CD4-positive, alpha-beta T cell (primary cell): ENCODE data around the gene ARHGEF4. TPM values are rescaled to one million over a fixed set of nuclear protein-coding genes. Genes with fewer than 3 reads are reported as not detected.

ENCODE experiments used
- ATAC-seq: fragments of 200-7000 bp; cut with Tn5 transposase; one replicate; pipeline ENCODE4 v1.10.0; 2022; ENCODE audit warnings: mild to moderate bottlenecking; ENCODE audit not compliant: poor library complexity
- CTCF ChIA-PET: fragments of 350-600 bp; sonication (Branson Sonifier 250); formaldehyde crosslinking; loops from one replicate; lab custom pipeline; 2021; ENCODE audit warnings: antibody characterized with exemption, inconsistent platforms; lab: Charles Lee
- POLR2A ChIA-PET: fragments of 350-600 bp; sonication (Branson Sonifier 250); formaldehyde crosslinking; loops from one replicate; lab custom pipeline; 2021; ENCODE audit warnings: antibody characterized with exemption, inconsistent platforms; lab: Charles Lee
- DNase-seq, 14 experiments: peaks; one replicate each; pipeline ENCODE4 v3.0.0-alpha.2; 2013 to 2020; ENCODE audit warnings: mixed read lengths in 2 of 14
- H3K27ac ChIP-seq, 2 donors: one replicate each; pipeline versions ENCODE4 v1.5.1 to v1.7.0; 2013; ENCODE audit warnings: low read length in 2 of 2, low read depth in 1 of 2, mild to moderate bottlenecking in 1 of 2
- H3K27me3 ChIP-seq, 2 experiments: 1 replicate in 1 of 2; 2 replicates in 1 of 2; pipeline versions ENCODE4 v1.6.1 to v1.7.0; 2013; ENCODE audit warnings: low read length in 2 of 2, control low read depth in 1 of 2, mild to moderate bottlenecking in 1 of 2, moderate library complexity in 1 of 2; ENCODE audit not compliant: insufficient read depth in 2 of 2, control insufficient read depth in 1 of 2
- H3K36me3 ChIP-seq: one replicate; pipeline ENCODE4 v1.6.1; 2013; ENCODE audit warnings: low read length, control low read depth; ENCODE audit not compliant: insufficient read depth
- H3K4me1 ChIP-seq: one replicate; pipeline ENCODE4 v1.6.1; 2013; ENCODE audit warnings: low read length, control low read depth; ENCODE audit not compliant: insufficient read depth
- H3K4me3 ChIP-seq: one replicate; pipeline ENCODE4 v1.5.1; 2013; ENCODE audit warnings: mild to moderate bottlenecking, low read length, moderate library complexity
- H3K9me3 ChIP-seq, 2 experiments: 1 replicate in 1 of 2; 2 replicates in 1 of 2; pipeline versions ENCODE4 v1.6.1 to v1.7.0; 2013; ENCODE audit warnings: low read length in 2 of 2, mild to moderate bottlenecking in 2 of 2, control low read depth in 1 of 2, moderate library complexity in 1 of 2; ENCODE audit not compliant: control insufficient read depth in 1 of 2, insufficient read depth in 1 of 2
- H3K27ac Mint-ChIP-seq: one replicate; pipeline ENCODE4 v1.8.0; 2020; ENCODE audit warnings: mixed read lengths
- H3K27me3 Mint-ChIP-seq: one replicate; pipeline ENCODE4 v1.8.0; 2021; ENCODE audit warnings: mixed read lengths
- H3K36me3 Mint-ChIP-seq: one replicate; pipeline ENCODE4 v1.8.0; 2021; ENCODE audit warnings: low read depth, mixed read lengths
- H3K4me1 Mint-ChIP-seq: one replicate; pipeline ENCODE4 v1.8.0; 2021; ENCODE audit warnings: low read depth, mixed read lengths
- H3K4me3 Mint-ChIP-seq: one replicate; pipeline ENCODE4 v1.8.0; 2020; ENCODE audit warnings: mild to moderate bottlenecking, mixed read lengths
- H3K9me3 Mint-ChIP-seq: one replicate; pipeline ENCODE4 v1.8.0; 2020; ENCODE audit warnings: mixed read lengths
- intact Hi-C, 2 experiments: fragments of 100-400 bp; cut with DNase I in 1 of 2; cut with micrococcal nuclease in 1 of 2; formaldehyde crosslinking; loops; one replicate each; pipeline versions ENCODE4 v1.15.1 to v1.9.0; 2023 to 2025; cut with DNase I, micrococcal nuclease
- total RNA-seq, 174 experiments: library from RNA in 2 of 174; stranded (reverse) in 2 of 174; gene quantifications; one replicate each; pipeline ENCODE4 v1.2.3 and lab custom pipeline; 2021 to 2026
- TF ChIP-seq, protein P1 (sequence below): fragments of 200-600 bp; IDR thresholded peaks from one replicate; pipeline ENCODE4 v1.8.0; 2022; ENCODE audit warnings: antibody characterized with exemption, mild to moderate bottlenecking

Gene ARHGEF4
- total RNA-seq, 2 experiments from 2014 or later = 3.6 to 4.1 TPM

DNA sequence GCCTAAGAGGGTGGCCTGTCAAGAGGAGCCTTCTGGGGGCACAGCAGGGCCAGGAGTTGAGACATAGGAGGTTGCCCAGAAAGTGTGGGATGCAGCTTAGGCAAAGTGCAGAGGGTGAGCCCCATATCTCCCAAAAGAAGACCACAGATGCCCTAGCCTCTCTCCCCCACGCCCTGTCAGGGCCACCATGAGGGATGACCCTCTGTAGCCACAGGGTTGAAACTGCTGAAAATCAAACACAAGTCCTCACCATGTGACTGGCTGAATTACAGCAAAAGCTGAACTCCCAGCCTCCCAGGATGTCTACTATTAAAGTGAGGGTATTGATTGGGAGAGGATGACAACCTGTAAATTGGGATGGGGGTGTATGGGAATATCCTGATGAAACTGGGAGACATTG, 37.4 kb upstream of the ARHGEF4 start:
- H3K4me3 Mint-ChIP-seq = peak overlapping the region; percentile 78
- no peaks in the 10 kb centered on the region for H3K9me3 Mint-ChIP-seq
- H3K4me1 Mint-ChIP-seq = peaks cover 7% of the 10 kb centered on the region
- intact Hi-C loops = loop anchor here in 1 of 2 experiments (2.0 to 10.0 kb wide), 5 partner anchors 22 to 696 kb away; partner anchors contain the start of genes IMP4, MZT2A, MZT2B and SMPD4
- DNase-seq (no peak), ATAC-seq (no peak)
- H3K9me3 ChIP-seq = no peaks in the 10 kb centered on the region
- H3K4me3 ChIP-seq = no peak overlapping the region
- peaks cover 17% of the 10 kb centered on the region for H3K4me1 ChIP-seq
- no peak overlapping the region for H3K27ac Mint-ChIP-seq
- TF ChIP-seq, protein P1, sequence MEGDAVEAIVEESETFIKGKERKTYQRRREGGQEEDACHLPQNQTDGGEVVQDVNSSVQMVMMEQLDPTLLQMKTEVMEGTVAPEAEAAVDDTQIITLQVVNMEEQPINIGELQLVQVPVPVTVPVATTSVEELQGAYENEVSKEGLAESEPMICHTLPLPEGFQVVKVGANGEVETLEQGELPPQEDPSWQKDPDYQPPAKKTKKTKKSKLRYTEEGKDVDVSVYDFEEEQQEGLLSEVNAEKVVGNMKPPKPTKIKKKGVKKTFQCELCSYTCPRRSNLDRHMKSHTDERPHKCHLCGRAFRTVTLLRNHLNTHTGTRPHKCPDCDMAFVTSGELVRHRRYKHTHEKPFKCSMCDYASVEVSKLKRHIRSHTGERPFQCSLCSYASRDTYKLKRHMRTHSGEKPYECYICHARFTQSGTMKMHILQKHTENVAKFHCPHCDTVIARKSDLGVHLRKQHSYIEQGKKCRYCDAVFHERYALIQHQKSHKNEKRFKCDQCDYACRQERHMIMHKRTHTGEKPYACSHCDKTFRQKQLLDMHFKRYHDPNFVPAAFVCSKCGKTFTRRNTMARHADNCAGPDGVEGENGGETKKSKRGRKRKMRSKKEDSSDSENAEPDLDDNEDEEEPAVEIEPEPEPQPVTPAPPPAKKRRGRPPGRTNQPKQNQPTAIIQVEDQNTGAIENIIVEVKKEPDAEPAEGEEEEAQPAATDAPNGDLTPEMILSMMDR = no peak
- H3K36me3 ChIP-seq = no peaks in the 10 kb centered on the region
- ChIA-PET POLR2A (no interaction called here), CTCF (interaction anchor here (3.5 kb wide), 1 partner anchor 75 kb away, joined by 62 read pairs; no protein-coding TSS in a partner anchor)
- H3K27ac ChIP-seq = no peak overlapping the region
- H3K36me3 Mint-ChIP-seq = no peaks in the 10 kb centered on the region
- H3K27me3 Mint-ChIP-seq = no peaks in the 10 kb centered on the region
- peaks cover 0 to 2% of the 10 kb centered on the region in 2 experiments for H3K27me3 ChIP-seq

GRCh38 chr2:130805613-130806012, 31.1 kb upstream of the ARHGEF4 start:
- H3K27me3 ChIP-seq = no peaks in the 10 kb centered on the region
- TF ChIP-seq, protein P1 = no peak
- peaks cover 4% of the 10 kb centered on the region for H3K27me3 Mint-ChIP-seq
- DNase-seq (no peak), ATAC-seq (no peak)
- H3K4me3 Mint-ChIP-seq = no peak overlapping the region
- intact Hi-C loops = no loop called here
- no peaks in the 10 kb centered on the region for H3K9me3 Mint-ChIP-seq
- no peak overlapping the region for H3K27ac ChIP-seq
- H3K9me3 ChIP-seq = no peaks in the 10 kb centered on the region
- no peaks in the 10 kb centered on the region for H3K36me3 Mint-ChIP-seq
- H3K4me3 ChIP-seq = no peak overlapping the region
- H3K27ac Mint-ChIP-seq = no peak overlapping the region
- CTCF ChIA-PET = no interaction called here
- peaks cover 5% of the 10 kb centered on the region for H3K4me1 Mint-ChIP-seq
- no peaks in the 10 kb centered on the region for H3K36me3 ChIP-seq
- H3K4me1 ChIP-seq = peaks cover 3% of the 10 kb centered on the region
- POLR2A ChIA-PET = no interaction called here

GRCh38 chr2:130806370-130806769, 30.3 kb upstream of the ARHGEF4 start:
- H3K9me3 Mint-ChIP-seq = no peaks in the 10 kb centered on the region
- peaks cover 3% of the 10 kb centered on the region for H3K4me1 ChIP-seq
- no peak overlapping the region for H3K4me3 ChIP-seq
- H3K27ac ChIP-seq = no peak overlapping the region
- no peaks in the 10 kb centered on the region for H3K36me3 ChIP-seq
- intact Hi-C loops = no loop called here
- DNase-seq = no peak
- POLR2A ChIA-PET = no interaction called here
- no peak for ATAC-seq
- CTCF ChIA-PET = no interaction called here
- H3K4me3 Mint-ChIP-seq = no peak overlapping the region
- TF ChIP-seq, protein P1 = no peak
- H3K4me1 Mint-ChIP-seq = peaks cover 5% of the 10 kb centered on the region
- no peaks in the 10 kb centered on the region for H3K9me3 ChIP-seq
- H3K27ac Mint-ChIP-seq = no peak overlapping the region
- H3K27me3 Mint-ChIP-seq = peaks cover 4% of the 10 kb centered on the region
- no peaks in the 10 kb centered on the region for H3K27me3 ChIP-seq
- no peaks in the 10 kb centered on the region for H3K36me3 Mint-ChIP-seq
